ENCODE measurements around the gene ZSWIM9. TPM values are rescaled to one million over a fixed set of nuclear protein-coding genes. Genes with fewer than 3 reads are reported as not detected.

Gene ZSWIM9
- total and polyA plus RNA-seq, 10 donors = 1.3 to 9.3 (median 3.6) TPM

GRCh38 chr19:48135411-48135810 lies 35.1 kb upstream of the ZSWIM9 start:
- H3K4me1 ChIP-seq = no peaks in the 10 kb centered on the region
- H3K9me3 ChIP-seq = no peaks in the 10 kb centered on the region
- TF ChIP-seq CTCF (IDR thresholded peaks at IDR 0.05 in 8 of 11, conservative IDR thresholded peaks at IDR 0.05 in 3 of 11) (no peak), POLR2AphosphoS5 (IDR thresholded peaks at IDR 0.05) (no peak), POLR2A (IDR thresholded peaks at IDR 0.05) (no peak)
- DNase-seq = no peak
- H3K27me3 ChIP-seq (replicated peaks in 1 of 7) = no peaks in the 10 kb centered on the region
- WGBS, 5 donors = 70 to 83% (median 82%) methylated on average over 6 to 8 of the region's 8 CpGs
- intact Hi-C loops (cut with DNase I; ENCODE audit: low total_unique reads) = no loop called here
- H3K36me3 ChIP-seq = peaks cover 3 to 100% (median 32%) of the 10 kb centered on the region in 6 donors
- H3K4me3 ChIP-seq = no peak overlapping the region
- no peak overlapping the region for H3K27ac ChIP-seq

- Histone ChIP-seq H3K27me3 (replicated peaks in 1 of 7) (no peaks in the 10 kb centered on the region), H3K27ac (no peak overlapping the region), H3K9me3 (no peaks in the 10 kb centered on the region), H3K4me1 (no peaks in the 10 kb centered on the region), H3K4me3 (no peak overlapping the region), H3K36me3 (peaks cover 0 to 100% (median 24%) of the 10 kb centered on the region in 6 donors)
- TF ChIP-seq POLR2AphosphoS5 (IDR thresholded peaks at IDR 0.05) (no peak), CTCF (IDR thresholded peaks at IDR 0.05 in 8 of 11, conservative IDR thresholded peaks at IDR 0.05 in 3 of 11) (no peak), POLR2A (IDR thresholded peaks at IDR 0.05) (no peak)
- 96 to 100% (median 100%) methylated on average over 4 of the region's 4 CpGs for WGBS, 5 donors
- no peak for DNase-seq
- intact Hi-C loops (cut with DNase I; ENCODE audit: low total_unique reads) = no loop called here
These were observed 33.9 kb upstream of the ZSWIM9 start for GRCh38 chr19:48136547-48136946.

- intact Hi-C loops (cut with DNase I; ENCODE audit: low total_unique reads) = no loop called here
These were observed 33.1 kb upstream of the ZSWIM9 start for GRCh38 chr19:48137411-48137810.

GRCh38 chr19:48139053-48139452 lies 31.4 kb upstream of the ZSWIM9 start:
- Histone ChIP-seq H3K4me3 (no peak overlapping the region), H3K9me3 (no peaks in the 10 kb centered on the region), H3K36me3 (peaks cover 0 to 100% (median 17%) of the 10 kb centered on the region in 6 donors), H3K4me1 (peaks cover 0 to 1% (median 0%) of the 10 kb centered on the region in 6 donors), H3K27ac (no peak overlapping the region), H3K27me3 (replicated peaks in 1 of 7) (no peaks in the 10 kb centered on the region)
- TF ChIP-seq POLR2A (IDR thresholded peaks at IDR 0.05) = no peak
- TF ChIP-seq POLR2AphosphoS5 (IDR thresholded peaks at IDR 0.05) = no peak
- TF ChIP-seq CTCF (IDR thresholded peaks at IDR 0.05 in 8 of 11, conservative IDR thresholded peaks at IDR 0.05 in 3 of 11) = no peak
- intact Hi-C loops (cut with DNase I; ENCODE audit: low total_unique reads) = no loop called here
- WGBS, 5 donors = 75 to 95% (median 87%) methylated on average over 6 of the region's 6 CpGs
- no peak for DNase-seq

More at GRCh38 chr19:48137411-48137810, 33.1 kb upstream of the ZSWIM9 start:
- Histone ChIP-seq H3K9me3 (no peaks in the 10 kb centered on the region), H3K4me1 (no peaks in the 10 kb centered on the region), H3K4me3 (no peak overlapping the region), H3K36me3 (peaks cover 0 to 100% (median 19%) of the 10 kb centered on the region in 6 donors), H3K27ac (no peak overlapping the region), H3K27me3 (replicated peaks in 1 of 7) (no peaks in the 10 kb centered on the region)
- whole genome bisulfite sequencing, 5 donors = 95 to 96% (median 95%) methylated on average over 21 to 26 of the region's 26 CpGs
- TF ChIP-seq CTCF (IDR thresholded peaks at IDR 0.05 in 8 of 11, conservative IDR thresholded peaks at IDR 0.05 in 3 of 11) = no peak
- TF ChIP-seq POLR2A (IDR thresholded peaks at IDR 0.05) = no peak
- TF ChIP-seq POLR2AphosphoS5 (IDR thresholded peaks at IDR 0.05) = no peak
- no peak for DNase-seq
